ENCODE results near the gene CDH4.

GRCh38 chr20:61982951-61983315 lies 730.9 kb downstream of the CDH4 start:
- TF ChIP-seq CTCF (IDR thresholded peaks at IDR 0.05; ENCODE audit: insufficient read depth, low read length) (no peak), REST (IDR thresholded peaks at IDR 0.05; ENCODE audit: insufficient replicate concordance, low read depth) (no peak), POLR2AphosphoS5 (IDR thresholded peaks at IDR 0.05; ENCODE audit: low read depth) (no peak), SPI1 (IDR thresholded peaks at IDR 0.05; ENCODE audit: borderline replicate concordance, low read depth) (no peak), GABPA (IDR thresholded peaks at IDR 0.05; ENCODE audit: low read depth) (no peak)
